Kidney epithelial cell (primary cell): ENCODE results near the gene KLHL29. TPM values are rescaled to one million over a fixed set of nuclear protein-coding genes. Genes with fewer than 3 reads are reported as not detected.

Experiments used
- DNase-seq: peaks from one replicate; pipeline ENCODE4 v3.0.0-alpha.2; 2010; ENCODE audit warnings: low read depth
- H3K27me3 ChIP-seq: 2 replicates; pipeline ENCODE4 v1.6.0; 2011; ENCODE audit warnings: low read length; ENCODE audit not compliant: control insufficient read depth, insufficient read depth
- H3K36me3 ChIP-seq: 2 replicates; pipeline ENCODE4 v1.5.1; 2011; ENCODE audit warnings: low read length; ENCODE audit not compliant: control insufficient read depth, insufficient read depth
- H3K4me3 ChIP-seq: 2 replicates; pipeline ENCODE4 v1.5.1; 2011; ENCODE audit warnings: low read depth, mild to moderate bottlenecking, control low read depth, low read length
- CTCF ChIP-seq: IDR thresholded peaks from 2 replicates; pipeline ENCODE4 v1.5.1; 2011; ENCODE audit warnings: mild to moderate bottlenecking, moderate library complexity, low read length, control low read depth, inconsistent platforms; ENCODE audit not compliant: insufficient read depth, poor library complexity, severe bottlenecking
- total RNA-seq: library from RNA; depleted of rRNA; stranded (reverse); fragments of >200 nt; gene quantifications from 2 replicates; pipeline ENCODE4 v1.2.3, GENCODE V29; 2015

Gene KLHL29
- total RNA-seq, 1 donor from 2014 or later = 12.4 TPM

- H3K36me3 ChIP-seq = no peaks in the 10 kb centered on the region
- no peak for DNase-seq
- TF ChIP-seq CTCF = no peak
Measured at GRCh38 chr2:23494286-23494685, 109.3 kb downstream of the KLHL29 start.

GRCh38 chr2:23495661-23496114 lies 110.7 kb downstream of the KLHL29 start:
- no peak for TF ChIP-seq CTCF

More at GRCh38 chr2:23494286-23494685, 109.3 kb downstream of the KLHL29 start:
- Histone ChIP-seq H3K4me3 (no peak overlapping the region), H3K27me3 (no peaks in the 10 kb centered on the region)

GRCh38 chr2:23496456-23496855 lies 111.5 kb downstream of the KLHL29 start:
- no peak for TF ChIP-seq CTCF
- no peak for DNase-seq
- no peak overlapping the region for H3K4me3 ChIP-seq

More at GRCh38 chr2:23495661-23496114, 110.7 kb downstream of the KLHL29 start:
- Histone ChIP-seq H3K27me3 (no peaks in the 10 kb centered on the region), H3K4me3 (no peak overlapping the region), H3K36me3 (no peaks in the 10 kb centered on the region)
- no peak for DNase-seq

GRCh38 chr2:23497063-23497462 lies 112.1 kb downstream of the KLHL29 start:
- no peak for TF ChIP-seq CTCF
- DNase-seq = peak; percentile 23
- Histone ChIP-seq H3K4me3 (no peak overlapping the region), H3K27me3 (no peaks in the 10 kb centered on the region), H3K36me3 (no peaks in the 10 kb centered on the region)

More at GRCh38 chr2:23496456-23496855, 111.5 kb downstream of the KLHL29 start:
- H3K36me3 ChIP-seq = no peaks in the 10 kb centered on the region
- H3K27me3 ChIP-seq = no peaks in the 10 kb centered on the region

GRCh38 chr2:23497536-23497935 lies 112.6 kb downstream of the KLHL29 start:
- no peak for DNase-seq
- no peak for TF ChIP-seq CTCF
- Histone ChIP-seq H3K27me3 (no peaks in the 10 kb centered on the region), H3K36me3 (no peaks in the 10 kb centered on the region), H3K4me3 (no peak overlapping the region)

- no peaks in the 10 kb centered on the region for H3K27me3 ChIP-seq
- H3K36me3 ChIP-seq = no peaks in the 10 kb centered on the region
- TF ChIP-seq CTCF = no peak
- DNase-seq = no peak
- H3K4me3 ChIP-seq = no peak overlapping the region
Measured at GRCh38 chr2:23498943-23499342, 114.0 kb downstream of the KLHL29 start.
